BLaER1 treated with 17β-estradiol and CSF1 and Interleukin-3, amounts not matched to agents 10 nM and 100 nM (cell line): ENCODE results near the gene CDIP1.
A peak's percentile ranks its signal among the peaks of the same experiment; 100 is the strongest.

Source experiments
- H3K27ac ChIP-seq, 11 experiments: shearing (Covaris generic); formaldehyde crosslinking; 2 replicates each; pipeline ENCODE4 v1.8.1; 2022
- H3K27me3 ChIP-seq, 11 experiments: shearing (Covaris generic); formaldehyde crosslinking; 2 replicates each; pipeline ENCODE4 v1.8.1; 2022
- H3K36me3 ChIP-seq, 11 experiments: shearing (Covaris generic); formaldehyde crosslinking; 2 replicates each; pipeline ENCODE4 v1.8.1; 2022
- H3K4me1 ChIP-seq, 10 experiments: shearing (Covaris generic); formaldehyde crosslinking; 2 replicates each; pipeline ENCODE4 v1.8.1; 2022
- H3K4me2 ChIP-seq, 11 experiments: shearing (Covaris generic); formaldehyde crosslinking; 2 replicates each; pipeline ENCODE4 v1.8.1; 2022
- H3K4me3 ChIP-seq, 10 experiments: shearing (Covaris generic); formaldehyde crosslinking; 2 replicates each; pipeline ENCODE4 v1.8.1; 2022
- H3K9ac ChIP-seq, 11 experiments: shearing (Covaris generic); formaldehyde crosslinking; 2 replicates each; pipeline ENCODE4 v1.8.1; 2022
- H3K9me3 ChIP-seq, 11 experiments: shearing (Covaris generic); formaldehyde crosslinking; replicated peaks in 1 of 11; 2 replicates each; pipeline ENCODE4 v1.8.1; 2022
- H4K20me1 ChIP-seq, 11 experiments: shearing (Covaris generic); formaldehyde crosslinking; 2 replicates each; pipeline ENCODE4 v1.8.1; 2022
- Cebpa-rat ChIP-seq, 11 experiments: shearing (Covaris generic); IDR thresholded peaks; 2 replicates each; pipeline ENCODE4 v1.8.1; 2022

CDIP1 gene

DNA sequence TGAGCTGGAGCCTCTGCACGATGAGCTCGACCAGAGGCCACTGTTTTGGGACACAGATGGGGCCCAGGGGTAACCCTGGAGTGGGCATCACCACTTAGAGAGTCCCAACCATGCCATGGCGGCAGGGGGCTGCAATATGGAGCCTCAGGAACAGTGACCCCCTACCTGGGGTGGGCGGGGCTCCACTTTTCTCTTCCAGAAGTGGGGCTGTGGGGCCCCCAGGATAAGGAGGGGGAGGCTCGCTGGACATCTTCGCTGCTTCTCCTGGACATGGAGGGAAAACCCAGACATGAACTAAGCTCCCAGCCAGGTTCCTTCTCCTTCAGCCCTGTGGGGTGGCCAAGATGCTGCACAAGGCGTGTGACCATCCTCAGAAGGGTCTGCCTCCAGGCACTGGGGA lies 24.7 kb downstream of the CDIP1 start:
- Histone ChIP-seq H3K27me3 (no peaks in the 10 kb centered on the region), H3K4me2 (peak overlapping the region; percentile 68 to 96 (median 85)), H4K20me1 (peaks cover 0 to 100% (median 65%) of the 10 kb centered on the region in 11 experiments; a peak in 17 of 22 replicates), H3K4me3 (peak overlapping the region in 4 of 10 experiments; percentile 3 to 46 (median 39); a peak in 3 of 20 replicates), H3K27ac (peak overlapping the region; percentile 18 to 88 (median 71); a peak in 17 of 22 replicates), H3K4me1 (peaks cover 42 to 77% (median 61%) of the 10 kb centered on the region in 10 experiments), H3K36me3 (peaks cover 41 to 64% (median 52%) of the 10 kb centered on the region in 11 experiments), H3K9ac (peak overlapping the region; percentile 48 to 74 (median 67); a peak in 20 of 22 replicates), H3K9me3 (no peaks in the 10 kb centered on the region)
- no peak for TF ChIP-seq Cebpa-rat (IDR thresholded peaks at IDR 0.05)

DNA sequence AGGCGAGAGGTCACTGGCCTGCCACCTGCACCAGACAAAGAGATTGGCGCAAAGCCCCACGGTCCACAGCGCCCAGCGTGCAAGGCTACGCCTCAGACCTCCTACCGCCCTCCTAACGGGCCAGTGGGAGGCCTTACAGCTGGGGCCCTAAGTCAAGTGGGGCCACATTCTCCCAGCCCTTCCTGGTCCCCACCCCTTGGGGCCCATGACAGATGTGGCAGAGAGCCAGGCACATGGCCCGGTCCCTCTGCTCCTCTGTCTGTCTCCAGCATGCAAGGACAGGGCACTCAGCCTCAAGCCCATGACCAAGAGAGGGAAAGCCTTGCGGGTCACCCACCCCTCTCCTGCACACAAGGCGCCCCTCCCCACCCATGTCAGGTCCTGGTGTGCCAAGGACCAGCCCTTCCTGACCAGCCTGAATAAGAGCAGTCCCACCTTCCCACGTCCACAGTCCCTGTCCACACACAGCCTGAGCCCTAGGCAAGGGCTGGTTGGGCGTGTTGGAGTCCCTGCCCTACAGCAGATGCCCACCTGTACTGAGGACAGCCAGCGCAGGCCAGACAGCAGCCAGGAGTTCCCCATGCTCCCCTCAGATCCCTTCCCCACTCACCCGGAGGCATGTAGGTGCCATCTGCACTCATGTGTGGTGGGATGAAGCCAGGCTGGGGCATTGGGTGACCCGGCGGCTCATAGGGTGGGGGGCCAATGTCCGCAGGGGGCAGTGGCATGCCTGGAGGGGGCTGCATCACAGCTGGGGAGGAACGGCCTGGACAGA lies 25.3 kb downstream of the CDIP1 start:
- H3K27ac ChIP-seq, result peak overlapping the region in 4 of 11 experiments; percentile 21 to 88 (median 81); a peak in 5 of 22 replicates
- peak overlapping the region in 7 of 11 experiments; percentile 60 to 74 (median 69); a peak in 7 of 22 replicates for H3K9ac ChIP-seq
- peaks cover 42 to 76% (median 60%) of the 10 kb centered on the region in 10 experiments for H3K4me1 ChIP-seq
- peaks cover 0 to 100% (median 64%) of the 10 kb centered on the region in 11 experiments; a peak in 18 of 22 replicates for H4K20me1 ChIP-seq
- peaks cover 47 to 70% (median 58%) of the 10 kb centered on the region in 11 experiments for H3K36me3 ChIP-seq
- no peak for TF ChIP-seq Cebpa-rat (IDR thresholded peaks at IDR 0.05)
- H3K9me3 ChIP-seq, result no peaks in the 10 kb centered on the region
- H3K4me3 ChIP-seq, result no peak overlapping the region; a peak in 1 of 20 replicates
- peak overlapping the region; percentile 68 to 96 (median 85) for H3K4me2 ChIP-seq
- H3K27me3 ChIP-seq, result no peaks in the 10 kb centered on the region

DNA sequence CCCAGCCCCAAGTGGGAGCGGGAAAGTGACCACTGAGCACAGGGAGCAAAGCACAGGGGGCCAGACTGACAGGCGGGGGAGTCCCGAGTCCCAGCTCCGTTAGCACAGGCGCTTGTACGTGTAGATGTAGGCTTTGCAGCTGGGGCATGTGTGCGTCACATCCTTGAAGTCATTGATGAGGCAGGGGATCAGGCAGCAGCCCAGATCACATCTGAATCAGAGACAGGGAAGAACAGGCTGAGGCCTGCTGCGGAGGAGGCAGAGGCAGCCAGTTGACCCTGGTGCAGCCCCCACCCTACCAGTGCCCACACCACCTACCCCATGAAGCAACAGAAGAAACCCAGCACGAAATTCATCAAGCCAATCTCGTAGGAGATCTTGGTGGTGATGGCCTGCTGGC lies 26.1 kb downstream of the CDIP1 start:
- Histone ChIP-seq H3K27me3 (no peaks in the 10 kb centered on the region), H3K4me1 (peaks cover 39 to 68% (median 52%) of the 10 kb centered on the region in 10 experiments), H3K4me2 (peak overlapping the region in 2 of 11 experiments; percentile 78 to 85; a peak in 4 of 22 replicates), H3K9me3 (no peaks in the 10 kb centered on the region), H4K20me1 (peaks cover 5 to 100% (median 56%) of the 10 kb centered on the region in 11 experiments; a peak in 16 of 22 replicates), H3K36me3 (peaks cover 55 to 76% (median 66%) of the 10 kb centered on the region in 11 experiments), H3K9ac (peak overlapping the region in 1 of 11 experiments; percentile 43; a peak in 2 of 22 replicates), H3K27ac (peak overlapping the region in 1 of 11 experiments; percentile 35; a peak in 2 of 22 replicates), H3K4me3 (no peak overlapping the region)
- TF ChIP-seq Cebpa-rat (IDR thresholded peaks at IDR 0.05), result no peak

DNA sequence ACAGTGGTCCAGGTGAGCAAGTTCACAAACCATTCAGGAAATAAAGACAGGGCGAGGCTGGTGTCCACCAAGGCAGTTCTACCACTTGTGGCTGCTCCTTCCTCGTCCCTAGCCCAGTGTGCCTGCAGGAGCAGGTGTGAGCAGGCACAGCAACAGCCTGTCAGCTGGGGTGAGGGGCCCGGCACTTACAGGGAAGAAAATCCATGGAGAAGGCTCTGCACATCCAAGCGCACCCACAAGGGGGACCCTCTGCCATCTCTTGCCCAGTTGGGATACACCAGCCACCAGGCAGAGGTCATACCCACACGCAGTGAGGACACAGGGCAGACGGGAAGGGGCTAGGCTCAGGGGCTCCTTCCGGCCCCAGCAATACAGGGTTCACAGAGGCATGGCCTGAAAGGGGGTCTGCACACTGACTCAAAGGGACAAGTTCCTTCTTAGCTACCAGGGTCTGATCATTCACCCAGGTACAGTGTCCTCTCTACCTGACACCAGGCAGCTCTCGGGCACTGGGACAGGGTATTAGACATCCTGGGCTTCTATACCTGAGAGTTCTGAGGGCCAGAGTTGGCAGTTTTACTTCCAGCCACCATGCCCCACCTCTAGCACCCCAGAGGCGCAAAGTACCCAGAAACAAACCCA lies 27.0 kb downstream of the CDIP1 start:
- TF ChIP-seq Cebpa-rat (IDR thresholded peaks at IDR 0.05), result no peak
- H3K4me2 ChIP-seq, result peak overlapping the region in 5 of 11 experiments; percentile 29 to 78 (median 56); a peak in 8 of 22 replicates
- peaks cover 63 to 81% (median 75%) of the 10 kb centered on the region in 11 experiments for H3K36me3 ChIP-seq
- H3K9ac ChIP-seq, result peak overlapping the region in 7 of 11 experiments; percentile 16 to 46 (median 38); a peak in 5 of 22 replicates
- H3K27ac ChIP-seq, result peak overlapping the region in 1 of 11 experiments; percentile 35; a peak in 2 of 22 replicates
- H3K9me3 ChIP-seq, result no peaks in the 10 kb centered on the region
- H3K4me3 ChIP-seq, result no peak overlapping the region
- peaks cover 30 to 61% (median 44%) of the 10 kb centered on the region in 10 experiments for H3K4me1 ChIP-seq
- peaks cover 5 to 100% (median 56%) of the 10 kb centered on the region in 11 experiments; a peak in 15 of 22 replicates for H4K20me1 ChIP-seq
- H3K27me3 ChIP-seq, result no peaks in the 10 kb centered on the region

DNA sequence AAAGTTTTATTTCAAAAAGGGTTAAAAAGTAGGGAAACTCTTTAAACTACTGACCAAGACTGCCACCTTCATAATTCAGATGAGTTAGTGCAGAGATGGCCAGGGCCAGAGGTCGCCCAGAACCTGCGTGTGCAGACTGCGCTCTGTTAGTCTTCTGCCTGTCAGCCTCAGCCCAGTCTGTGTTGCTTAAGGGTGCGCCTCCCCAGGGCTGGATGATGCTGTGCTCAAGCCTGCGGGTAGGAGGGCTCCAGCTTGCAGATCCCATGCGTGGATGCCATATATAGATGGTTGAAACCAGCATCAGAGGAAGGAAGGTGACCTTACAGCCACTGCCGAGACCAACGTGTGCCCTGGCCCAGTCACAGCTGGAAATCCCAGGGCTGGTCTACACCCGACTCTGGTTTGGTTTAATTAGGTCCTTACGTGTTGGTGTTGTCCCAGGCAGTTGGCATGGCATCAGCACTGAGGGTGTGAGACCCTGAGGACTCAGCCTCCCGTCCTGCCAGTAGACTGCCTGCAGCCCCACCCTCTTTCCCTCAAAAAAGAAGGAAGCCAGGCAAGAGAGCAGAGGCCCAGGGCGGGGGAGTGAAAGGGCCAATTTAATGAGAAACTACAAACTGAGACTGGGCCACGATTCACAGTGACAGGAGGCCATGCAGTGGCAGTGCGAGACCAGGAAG lies 27.7 kb downstream of the CDIP1 start:
- H3K36me3 ChIP-seq, result peaks cover 66 to 87% (median 78%) of the 10 kb centered on the region in 11 experiments
- H3K4me1 ChIP-seq, result peaks cover 27 to 61% (median 42%) of the 10 kb centered on the region in 10 experiments
- no peaks in the 10 kb centered on the region for H3K27me3 ChIP-seq
- peak overlapping the region in 8 of 11 experiments; percentile 16 to 46 (median 31); a peak in 8 of 22 replicates for H3K9ac ChIP-seq
- no peaks in the 10 kb centered on the region for H3K9me3 ChIP-seq
- H4K20me1 ChIP-seq, result peaks cover 9 to 100% (median 61%) of the 10 kb centered on the region in 11 experiments
- H3K27ac ChIP-seq, result peak overlapping the region in 2 of 11 experiments; percentile 35 to 42; a peak in 3 of 22 replicates
- no peak for TF ChIP-seq Cebpa-rat (IDR thresholded peaks at IDR 0.05)
- H3K4me2 ChIP-seq, result peak overlapping the region in 5 of 11 experiments; percentile 29 to 78 (median 56); a peak in 8 of 22 replicates
- no peak overlapping the region for H3K4me3 ChIP-seq

DNA sequence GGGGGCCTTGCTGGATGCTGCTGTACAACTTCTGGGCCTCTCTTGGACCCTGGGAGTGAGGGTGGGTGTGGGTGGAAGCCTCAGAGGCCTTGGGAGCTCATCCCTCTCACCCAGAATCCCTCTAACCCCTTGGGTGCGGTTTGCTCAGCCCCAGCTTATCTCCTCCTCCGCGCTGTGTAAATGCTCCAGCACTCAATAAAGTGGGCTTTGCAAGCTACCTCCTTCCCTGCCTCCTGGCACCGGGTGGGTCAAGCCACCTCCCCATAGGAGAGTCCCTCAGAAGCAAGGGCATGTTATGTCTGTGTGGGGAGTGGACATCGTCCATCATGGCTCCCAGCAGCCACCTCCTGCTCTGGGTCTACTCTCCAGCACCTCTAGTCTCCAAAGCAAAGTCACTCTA lies 28.4 kb downstream of the CDIP1 start:
- Histone ChIP-seq H3K36me3 (peaks cover 72 to 92% (median 83%) of the 10 kb centered on the region in 11 experiments), H3K4me2 (no peak overlapping the region), H3K27me3 (no peaks in the 10 kb centered on the region), H3K9ac (peak overlapping the region in 3 of 11 experiments; percentile 9 to 51 (median 33); a peak in 2 of 22 replicates), H3K9me3 (no peaks in the 10 kb centered on the region), H3K4me3 (no peak overlapping the region), H4K20me1 (peaks cover 16 to 100% (median 69%) of the 10 kb centered on the region in 11 experiments), H3K27ac (no peak overlapping the region), H3K4me1 (peaks cover 27 to 61% (median 45%) of the 10 kb centered on the region in 10 experiments)
- no peak for TF ChIP-seq Cebpa-rat (IDR thresholded peaks at IDR 0.05)

DNA sequence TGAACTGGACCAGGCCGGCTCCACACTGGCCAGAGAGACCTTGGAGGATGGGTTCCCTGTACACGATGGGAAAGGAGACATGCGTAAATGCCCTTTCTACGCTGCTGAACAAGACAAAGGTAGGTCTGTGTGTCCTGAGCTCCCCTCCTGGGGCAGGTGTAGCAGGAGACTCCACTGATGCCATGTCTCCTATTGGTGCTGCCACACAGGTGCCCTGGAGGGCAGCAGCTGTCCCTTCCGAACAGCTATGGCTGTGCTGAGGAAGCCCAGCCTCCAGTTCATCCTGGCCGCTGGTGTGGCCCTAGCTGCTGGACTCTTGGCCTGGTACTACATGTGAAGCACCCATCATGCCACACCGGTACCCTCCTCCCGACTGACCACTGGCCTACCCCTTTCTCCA lies 29.2 kb downstream of the CDIP1 start:
- no peak for TF ChIP-seq Cebpa-rat (IDR thresholded peaks at IDR 0.05)
- Histone ChIP-seq H3K36me3 (peaks cover 72 to 89% (median 83%) of the 10 kb centered on the region in 11 experiments), H3K4me2 (no peak overlapping the region), H3K9ac (no peak overlapping the region; a peak in 1 of 22 replicates), H3K9me3 (no peaks in the 10 kb centered on the region), H3K27me3 (no peaks in the 10 kb centered on the region), H3K4me3 (no peak overlapping the region), H4K20me1 (peaks cover 23 to 100% (median 71%) of the 10 kb centered on the region in 11 experiments), H3K27ac (no peak overlapping the region), H3K4me1 (peaks cover 24 to 61% (median 43%) of the 10 kb centered on the region in 10 experiments)

DNA sequence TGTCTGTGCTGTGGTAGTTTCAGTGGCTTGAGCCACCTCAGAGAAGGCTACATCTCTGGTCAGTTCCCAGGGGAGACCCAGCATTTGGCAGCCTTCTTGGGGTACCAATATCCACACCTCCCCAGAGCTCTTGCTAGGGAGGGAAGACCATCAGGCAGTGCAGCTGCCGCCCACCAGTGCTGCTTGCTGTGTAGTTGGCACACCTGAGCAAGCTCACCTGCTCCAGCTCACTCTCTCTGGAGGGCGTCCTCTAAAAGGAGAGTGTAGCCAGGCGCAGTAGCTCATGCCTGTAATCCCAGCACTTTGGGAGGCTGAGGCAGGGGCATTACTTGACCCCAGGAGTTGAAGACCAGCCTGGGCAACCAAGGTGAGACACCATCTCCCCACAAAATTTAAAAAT lies 29.8 kb downstream of the CDIP1 start:
- Histone ChIP-seq H3K9me3 (no peaks in the 10 kb centered on the region), H3K4me3 (no peak overlapping the region), H3K27ac (no peak overlapping the region), H3K36me3 (peaks cover 70 to 85% (median 80%) of the 10 kb centered on the region in 11 experiments), H3K27me3 (no peaks in the 10 kb centered on the region), H3K9ac (no peak overlapping the region), H3K4me2 (no peak overlapping the region), H4K20me1 (peaks cover 30 to 100% (median 70%) of the 10 kb centered on the region in 11 experiments), H3K4me1 (peaks cover 18 to 55% (median 38%) of the 10 kb centered on the region in 10 experiments)
- no peak for TF ChIP-seq Cebpa-rat (IDR thresholded peaks at IDR 0.05)
